GM12873 (cell line): ENCODE measurements around the gene IFNW1.
A peak's percentile ranks its signal among the peaks of the same experiment; 100 is the strongest.

Experiments
- TF ChIP-seq, protein P1 (sequence below): IDR thresholded peaks from 2 replicates; pipeline ENCODE4 v1.5.1; 2012; ENCODE audit warnings: low read depth, mild to moderate bottlenecking, moderate library complexity, low read length, control low read depth; ENCODE audit not compliant: insufficient read depth; ENCODE audit errors: missing control alignments

IFNW1 gene

DNA sequence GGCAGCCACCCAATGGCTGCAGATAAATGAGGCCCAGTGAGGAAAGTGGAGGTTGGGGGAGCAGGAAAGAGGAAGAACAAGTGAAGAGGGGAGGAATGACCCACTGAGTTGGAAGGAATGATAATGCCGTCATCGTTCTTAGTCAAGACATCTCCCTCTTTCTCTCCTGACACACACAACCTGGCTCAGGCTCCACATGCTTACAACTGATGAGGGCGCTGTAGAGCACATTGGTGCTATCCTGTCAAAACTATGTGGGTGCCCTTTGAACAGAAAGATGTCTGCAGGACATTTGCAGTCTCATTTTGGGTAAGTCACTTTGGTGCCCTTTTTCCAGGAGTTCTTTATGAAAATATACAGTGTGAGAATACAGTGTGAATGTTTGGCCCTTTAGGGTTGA, 5.9 kb downstream of the IFNW1 start:
- TF ChIP-seq, protein P1, sequence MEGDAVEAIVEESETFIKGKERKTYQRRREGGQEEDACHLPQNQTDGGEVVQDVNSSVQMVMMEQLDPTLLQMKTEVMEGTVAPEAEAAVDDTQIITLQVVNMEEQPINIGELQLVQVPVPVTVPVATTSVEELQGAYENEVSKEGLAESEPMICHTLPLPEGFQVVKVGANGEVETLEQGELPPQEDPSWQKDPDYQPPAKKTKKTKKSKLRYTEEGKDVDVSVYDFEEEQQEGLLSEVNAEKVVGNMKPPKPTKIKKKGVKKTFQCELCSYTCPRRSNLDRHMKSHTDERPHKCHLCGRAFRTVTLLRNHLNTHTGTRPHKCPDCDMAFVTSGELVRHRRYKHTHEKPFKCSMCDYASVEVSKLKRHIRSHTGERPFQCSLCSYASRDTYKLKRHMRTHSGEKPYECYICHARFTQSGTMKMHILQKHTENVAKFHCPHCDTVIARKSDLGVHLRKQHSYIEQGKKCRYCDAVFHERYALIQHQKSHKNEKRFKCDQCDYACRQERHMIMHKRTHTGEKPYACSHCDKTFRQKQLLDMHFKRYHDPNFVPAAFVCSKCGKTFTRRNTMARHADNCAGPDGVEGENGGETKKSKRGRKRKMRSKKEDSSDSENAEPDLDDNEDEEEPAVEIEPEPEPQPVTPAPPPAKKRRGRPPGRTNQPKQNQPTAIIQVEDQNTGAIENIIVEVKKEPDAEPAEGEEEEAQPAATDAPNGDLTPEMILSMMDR, result peak; percentile 12

DNA sequence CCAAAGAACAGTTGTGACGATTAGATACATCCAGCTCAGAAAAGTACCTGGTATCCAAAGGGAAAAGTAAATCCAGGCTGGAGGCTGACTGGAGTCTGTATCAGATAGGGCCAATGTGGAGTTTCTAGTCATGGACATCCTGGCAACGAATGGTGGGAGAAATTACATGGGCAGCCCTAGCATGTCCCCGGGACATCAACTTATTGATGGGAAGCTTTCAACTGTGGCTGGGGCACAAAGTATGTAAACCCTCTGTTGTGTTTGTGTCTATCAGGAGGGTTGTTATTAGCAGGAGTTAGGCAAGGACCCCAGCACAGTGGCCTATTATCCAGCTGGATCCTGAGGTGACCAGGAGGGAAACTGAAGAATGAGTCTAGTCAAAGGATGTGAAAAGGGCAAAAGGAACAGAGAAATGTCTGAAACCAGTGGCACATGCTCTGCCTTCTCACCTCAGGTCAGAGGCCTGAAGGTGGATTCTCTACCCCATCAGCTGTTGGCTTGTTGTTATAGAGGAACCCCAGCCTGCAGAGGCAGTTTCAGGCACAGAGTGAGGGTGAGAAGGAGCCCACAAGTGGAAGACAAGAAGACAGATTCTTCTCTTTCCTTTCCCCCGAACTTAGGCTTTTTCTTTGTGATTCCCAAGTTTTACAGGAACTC, 19.9 kb downstream of the IFNW1 start:
- TF ChIP-seq, protein P1, result no peak

DNA sequence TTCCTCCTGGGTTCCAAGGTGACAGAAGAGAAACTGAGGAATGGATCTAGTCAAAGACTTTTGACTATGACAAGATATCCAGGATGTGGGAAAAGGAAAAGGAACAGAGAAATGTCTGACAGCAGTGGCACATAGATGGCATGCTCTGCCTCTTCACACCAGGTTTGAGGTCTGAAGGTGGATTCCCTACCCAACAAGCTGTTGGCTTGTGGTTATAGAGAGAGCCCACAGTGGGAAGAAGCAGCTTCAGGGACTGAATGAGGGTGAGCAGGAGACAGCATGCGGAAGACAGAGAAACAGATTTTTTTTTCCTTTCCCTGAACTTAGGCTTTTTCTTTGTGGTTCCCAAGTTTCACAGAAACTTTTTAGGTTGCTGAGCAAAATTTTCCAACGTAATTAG, 20.6 kb downstream of the IFNW1 start:
- TF ChIP-seq, protein P1, result no peak

DNA sequence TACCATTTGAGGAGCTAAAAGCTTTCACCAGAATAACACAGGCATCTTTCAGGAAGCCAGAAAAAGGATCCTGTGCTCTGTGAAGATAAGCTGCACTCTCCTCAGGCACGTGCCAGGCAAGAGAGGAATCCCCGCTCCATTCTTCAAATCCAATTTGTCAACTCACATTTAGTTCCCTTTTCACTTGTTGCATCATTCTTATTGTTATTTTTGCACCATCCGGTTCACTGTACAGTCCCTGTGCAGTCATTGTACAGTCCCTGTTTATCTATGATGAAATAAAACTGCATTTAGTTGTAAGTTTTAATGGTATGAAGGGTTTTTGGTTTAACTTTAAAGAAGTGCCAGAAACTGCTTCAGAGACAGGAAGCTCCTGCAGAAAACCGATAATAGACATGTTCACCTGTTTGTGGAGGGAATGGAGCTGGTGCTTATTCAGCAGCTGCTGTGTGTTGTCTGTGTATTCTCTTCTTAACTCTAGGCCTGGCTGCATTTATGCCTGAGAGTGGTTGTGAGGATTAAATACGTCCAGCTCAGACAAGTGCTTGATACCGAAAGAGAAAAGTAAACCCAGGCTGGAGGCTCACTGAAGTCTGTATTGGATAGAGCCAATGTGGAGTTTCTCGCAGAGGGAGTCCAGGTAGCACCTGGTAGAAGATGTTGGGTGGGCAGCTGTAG, 22.4 kb downstream of the IFNW1 start:
- TF ChIP-seq, protein P1, result no peak

DNA sequence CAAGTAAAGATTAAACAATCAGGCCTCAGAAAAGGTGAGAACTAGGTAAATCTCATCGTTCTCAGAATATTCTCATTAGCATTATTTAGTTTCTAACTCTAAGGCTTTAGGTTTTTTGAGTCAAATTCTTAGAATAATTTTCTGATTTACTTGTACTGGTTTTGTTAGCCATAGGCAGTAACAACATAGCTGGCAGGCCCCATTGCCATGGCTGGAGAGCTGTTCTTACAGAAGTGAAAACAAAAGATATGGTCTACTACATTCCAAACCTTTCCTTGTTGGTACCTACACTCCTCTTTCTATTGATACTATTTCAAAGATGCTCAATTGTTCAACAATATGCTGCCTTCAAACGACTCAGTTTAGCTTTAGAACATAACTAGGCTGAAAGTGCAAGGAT, 27.3 kb downstream of the IFNW1 start:
- TF ChIP-seq, protein P1, result no peak

DNA sequence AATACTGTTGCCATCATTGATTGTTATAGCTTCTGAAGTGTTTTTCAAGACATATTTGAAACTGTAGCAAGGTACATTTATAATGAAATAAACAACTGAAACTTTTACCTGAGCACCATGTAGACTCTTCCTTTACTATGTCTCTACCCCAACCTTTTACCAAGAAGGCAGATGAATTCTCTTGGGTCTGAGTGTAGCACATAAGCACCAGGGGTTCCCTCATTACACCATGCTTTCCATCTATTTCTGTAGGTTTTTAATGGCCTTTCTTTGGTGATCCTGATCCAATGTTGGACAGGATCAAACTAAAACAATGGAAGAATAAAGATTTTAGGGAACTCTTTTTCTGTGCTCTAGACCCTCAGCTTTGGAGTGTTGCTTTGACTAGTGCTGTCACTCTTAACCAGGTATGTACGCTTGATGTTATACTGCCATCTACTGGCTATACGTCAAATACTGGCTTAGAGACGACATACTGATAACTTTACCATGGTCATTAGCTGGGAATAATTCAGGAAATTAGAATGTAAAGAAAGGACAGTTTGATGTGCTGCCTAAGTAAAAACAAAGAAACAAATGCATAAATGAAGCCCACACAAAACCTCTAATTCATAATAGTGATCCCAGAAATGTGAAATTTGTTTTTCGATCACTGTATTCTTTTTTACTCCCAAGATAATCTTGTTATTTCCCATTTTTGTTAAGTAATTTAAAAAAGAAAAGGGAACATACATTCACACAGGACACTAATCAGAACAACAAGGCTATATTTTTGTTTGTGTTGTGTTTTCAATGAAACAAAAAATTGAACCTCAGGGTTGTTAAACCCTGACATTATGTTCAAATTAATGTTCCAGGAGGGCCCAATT, 30.7 kb downstream of the IFNW1 start:
- TF ChIP-seq, protein P1, result peak; percentile 80

DNA sequence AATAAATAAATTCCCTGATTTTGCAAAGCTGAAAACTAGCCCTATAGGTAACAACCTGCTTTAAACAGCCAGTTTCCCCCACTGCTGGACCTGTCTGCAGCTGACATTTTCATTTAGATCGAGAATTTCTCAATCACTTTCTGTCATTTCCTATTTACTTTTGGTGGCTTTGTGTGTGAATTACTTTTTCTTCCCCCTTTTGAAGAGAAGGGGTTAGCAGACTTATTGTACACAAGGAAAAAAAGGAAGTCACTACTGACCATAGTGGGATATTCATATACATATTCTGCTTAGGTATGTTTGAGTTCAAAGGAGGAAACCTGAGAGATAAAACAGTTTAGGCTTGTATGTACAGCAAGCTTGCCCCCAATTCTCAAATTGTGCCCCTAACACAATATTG, 36.8 kb downstream of the IFNW1 start:
- TF ChIP-seq, protein P1, result no peak
